DMS153 treated with DMSO at 0.1 percent for 48 hours (cell line): ENCODE results near the gene CYP2B6.
"Not testable (repeated sequence)": the region's sequence is repeated elsewhere in the genome, so short reads cannot be mapped to it uniquely, and the experiment has no call there.

ENCODE experiments used
- DNase-seq: peaks from one replicate; lab custom pipeline; 2025; ENCODE audit not compliant: unreplicated experiment; lab: John Stamatoyannopoulos, UW

Gene CYP2B6

DNA sequence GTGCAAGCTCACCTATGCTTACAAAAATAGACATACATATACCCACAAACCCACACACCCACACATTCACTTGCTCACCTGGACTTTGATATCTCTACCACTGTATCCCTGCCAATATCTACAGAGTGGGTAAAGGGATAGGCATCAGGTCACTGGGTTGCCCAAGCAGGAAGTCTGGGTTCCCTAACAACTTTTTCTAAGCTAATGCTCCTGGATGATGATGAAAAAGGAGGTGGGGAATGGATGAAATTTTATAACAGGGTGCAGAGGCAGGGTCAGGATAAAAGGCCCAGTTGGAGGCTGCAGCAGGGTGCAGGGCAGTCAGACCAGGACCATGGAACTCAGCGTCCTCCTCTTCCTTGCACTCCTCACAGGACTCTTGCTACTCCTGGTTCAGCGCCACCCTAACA lies at the start of gene CYP2B6:
TSS of gene CYP2B6 (plus strand) at position 311 of the 410 bp plus-strand sequence. CDS start at position 335, 24 bp downstream.
- DNase-seq: no peak

DNA sequence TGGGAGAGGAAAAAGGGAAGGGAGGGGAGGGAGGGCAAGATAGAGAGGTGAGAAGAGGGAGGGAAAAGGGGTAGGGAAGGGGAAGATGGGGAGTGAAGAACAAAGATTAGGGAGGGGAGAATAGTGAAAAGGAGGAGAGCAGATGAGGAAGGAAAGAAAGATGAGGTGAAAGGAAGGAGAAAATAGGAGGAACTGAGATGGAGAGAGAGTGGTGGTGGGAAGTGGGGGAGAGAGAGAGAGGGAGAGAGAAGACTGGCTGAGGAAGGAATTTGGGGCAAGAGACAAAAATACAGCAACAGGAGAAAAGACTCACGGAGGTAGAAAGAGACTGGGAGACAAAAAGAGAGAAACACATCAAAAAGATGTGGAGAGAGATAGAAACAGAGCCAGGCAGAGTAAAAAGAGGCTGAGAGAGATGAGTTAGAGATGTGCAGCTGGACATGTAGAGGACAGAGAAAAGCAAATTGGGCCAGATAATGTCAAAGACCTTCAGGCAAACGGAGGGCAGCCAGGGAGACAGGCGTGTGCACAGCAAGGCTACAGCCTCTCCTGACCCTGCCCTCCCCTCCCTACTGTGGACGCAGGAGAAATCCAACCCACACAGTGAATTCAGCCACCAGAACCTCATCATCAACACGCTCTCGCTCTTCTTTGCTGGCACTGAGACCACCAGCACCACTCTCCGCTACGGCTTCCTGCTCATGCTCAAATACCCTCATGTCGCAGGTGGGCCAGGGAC lies 49.4 kb upstream of the CYP2B6 start:
- DNase-seq: no peak

DNA sequence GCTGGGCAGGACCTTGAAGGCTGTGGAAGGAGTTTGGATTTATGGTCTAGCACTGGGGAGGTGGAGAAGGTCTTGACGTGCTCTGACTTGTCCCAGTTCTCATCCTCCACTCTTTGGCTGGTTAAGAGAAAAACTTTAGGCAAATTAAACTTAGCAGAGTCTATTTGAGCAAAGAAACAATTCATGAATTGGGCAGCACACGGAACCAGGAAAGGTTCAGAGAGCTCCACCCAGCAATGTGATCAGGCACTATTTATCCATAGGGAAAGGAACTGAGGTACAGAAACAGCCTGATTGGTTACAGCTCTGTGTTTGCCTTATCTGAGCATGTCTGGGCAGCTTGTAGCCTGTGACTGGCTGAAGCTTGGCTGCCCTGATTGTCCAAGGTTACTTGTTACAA lies 45.4 kb upstream of the CYP2B6 start:
- no peak for DNase-seq

DNA sequence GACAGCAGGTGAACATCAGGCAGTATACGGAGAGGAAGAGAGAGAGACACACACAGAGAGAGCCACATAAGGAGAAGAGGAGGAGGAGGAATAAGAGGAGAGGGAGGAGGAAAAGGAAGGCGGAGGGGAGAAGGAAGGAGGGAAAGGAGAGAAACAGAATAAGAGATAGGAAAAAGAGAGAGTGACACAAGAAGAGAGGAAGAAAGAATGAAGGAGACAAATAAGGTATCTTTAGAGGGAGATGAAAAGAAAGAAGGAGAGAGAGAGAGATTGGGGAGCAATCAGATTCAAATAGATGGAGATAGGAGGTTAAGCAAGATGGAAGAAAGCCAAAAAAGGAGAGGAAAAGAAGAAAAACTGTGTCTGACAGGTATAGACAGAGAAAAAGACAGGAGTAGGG lies 44.0 kb upstream of the CYP2B6 start:
- no peak for DNase-seq

DNA sequence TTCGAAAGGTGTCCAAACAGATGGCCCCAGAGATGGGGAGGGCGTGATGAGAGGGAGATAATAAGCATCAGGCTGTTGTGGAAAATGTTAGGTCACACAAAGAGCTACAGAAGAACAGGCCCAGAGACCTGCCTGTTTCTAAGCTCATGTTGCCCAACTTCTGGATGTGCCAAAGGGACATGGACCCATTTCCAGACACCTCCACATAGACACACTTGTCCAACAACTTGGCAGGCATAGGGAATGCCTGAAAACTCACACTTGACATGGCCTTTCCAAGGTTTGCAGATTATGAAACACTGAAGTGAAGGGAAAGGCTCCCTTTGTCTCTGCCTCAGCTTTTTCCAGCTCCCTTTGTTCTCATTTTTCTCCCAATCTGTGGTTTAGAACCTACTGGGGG lies 43.5 kb upstream of the CYP2B6 start:
- DNase-seq: no peak

DNA sequence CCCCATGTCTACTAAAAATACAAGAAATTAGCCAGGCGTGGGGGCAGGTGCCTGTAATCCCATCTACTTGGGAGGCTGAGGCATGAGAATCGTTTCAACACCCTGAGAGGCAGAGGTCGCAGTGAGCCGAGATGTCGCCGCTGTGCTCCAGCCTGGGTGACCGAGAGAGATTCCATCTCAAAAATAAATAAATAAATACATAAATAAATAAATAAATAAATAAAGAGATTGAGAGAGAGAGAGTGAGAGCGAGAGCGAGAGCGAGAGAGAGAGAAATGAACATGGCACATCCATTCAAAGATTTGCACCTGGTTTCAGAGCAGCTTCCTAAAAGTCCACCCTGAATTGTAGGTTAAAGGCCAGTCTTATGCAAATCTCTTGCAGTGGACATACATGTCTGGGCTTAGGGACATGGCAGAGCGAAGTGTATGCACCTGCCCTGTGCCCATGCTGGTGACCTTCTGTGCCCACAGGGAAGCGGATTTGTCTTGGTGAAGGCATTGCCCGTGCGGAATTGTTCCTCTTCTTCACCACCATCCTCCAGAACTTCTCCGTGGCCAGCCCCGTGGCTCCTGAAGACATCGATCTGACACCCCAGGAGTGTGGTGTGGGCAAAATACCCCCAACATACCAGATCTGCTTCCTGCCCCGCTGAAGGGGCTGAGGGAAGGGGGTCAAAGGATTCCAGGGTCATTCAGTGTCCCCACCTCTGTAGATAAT lies 42.3 kb upstream of the CYP2B6 start:
- DNase-seq: no peak

DNA sequence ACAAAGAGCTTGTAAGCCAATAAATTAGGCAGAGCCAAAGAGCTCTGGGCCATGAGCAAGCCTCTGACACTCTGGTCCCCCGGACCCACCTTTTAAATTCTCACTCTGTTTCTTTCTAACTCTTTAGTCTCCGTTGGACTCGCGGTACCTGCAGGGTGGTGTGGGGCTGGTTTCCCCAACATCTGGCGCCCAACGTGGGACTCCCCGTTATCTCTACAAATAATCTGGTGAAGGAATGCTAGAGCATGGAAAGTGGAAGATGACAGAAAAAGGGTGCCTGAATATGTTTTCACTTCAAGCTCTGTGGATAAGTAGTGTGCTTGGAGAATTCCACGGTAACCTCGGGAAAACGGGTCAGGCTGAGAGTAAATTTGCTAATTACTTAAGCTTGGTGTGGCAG lies 36.5 kb upstream of the CYP2B6 start:
- DNase-seq: no peak

DNA sequence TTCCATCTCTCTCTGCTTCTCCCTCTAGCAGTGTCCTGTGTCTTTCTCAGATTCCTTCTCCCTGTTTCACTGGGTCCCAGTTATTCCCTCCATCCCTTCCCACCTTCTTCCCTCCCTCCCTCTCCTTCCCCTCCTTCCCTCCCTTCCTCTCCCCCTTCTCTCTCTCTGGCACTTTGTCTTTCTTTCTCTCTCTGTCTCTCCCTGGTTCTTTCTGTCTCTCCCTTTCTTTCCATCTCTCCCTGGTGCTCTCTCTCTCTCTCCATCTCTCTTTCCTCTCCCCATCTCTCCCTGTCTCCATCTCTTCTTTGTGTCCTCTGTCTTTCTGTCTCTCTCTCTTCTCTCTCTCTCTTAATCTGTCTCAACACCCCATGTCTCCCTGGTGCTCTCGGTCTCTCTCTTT lies 31.7 kb upstream of the CYP2B6 start:
- DNase-seq: no peak

DNA sequence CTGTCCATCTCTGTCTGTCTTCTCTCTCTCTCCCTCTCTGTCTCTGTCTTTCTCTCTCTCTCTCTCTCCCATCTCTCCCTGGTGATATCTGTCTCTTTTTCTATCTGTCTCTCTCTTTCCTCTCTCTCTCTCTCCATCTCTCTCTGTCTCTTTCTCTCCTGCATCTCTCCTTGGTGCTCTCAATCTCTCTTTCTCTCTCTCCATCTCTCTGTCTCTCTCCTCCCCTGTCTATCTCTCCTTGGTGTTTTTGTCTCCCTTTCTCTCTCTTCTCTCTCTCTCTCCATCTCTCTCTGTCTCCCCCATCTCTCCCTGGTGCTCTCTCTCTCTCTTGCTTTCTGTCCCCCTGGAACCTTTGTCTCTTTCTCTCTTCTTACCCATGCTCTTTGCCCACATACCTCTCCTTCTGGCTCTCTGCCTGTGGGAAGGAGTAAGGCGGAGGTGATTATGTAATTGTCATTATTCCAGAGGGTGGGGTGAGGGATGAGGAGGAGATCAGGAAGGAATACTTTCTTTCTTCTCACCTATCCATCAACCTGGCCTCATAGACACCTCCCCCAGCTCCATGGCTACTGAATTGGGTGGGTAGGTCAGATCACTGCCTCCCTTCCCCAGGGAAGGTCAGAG lies 30.9 kb upstream of the CYP2B6 start:
- DNase-seq: no peak

DNA sequence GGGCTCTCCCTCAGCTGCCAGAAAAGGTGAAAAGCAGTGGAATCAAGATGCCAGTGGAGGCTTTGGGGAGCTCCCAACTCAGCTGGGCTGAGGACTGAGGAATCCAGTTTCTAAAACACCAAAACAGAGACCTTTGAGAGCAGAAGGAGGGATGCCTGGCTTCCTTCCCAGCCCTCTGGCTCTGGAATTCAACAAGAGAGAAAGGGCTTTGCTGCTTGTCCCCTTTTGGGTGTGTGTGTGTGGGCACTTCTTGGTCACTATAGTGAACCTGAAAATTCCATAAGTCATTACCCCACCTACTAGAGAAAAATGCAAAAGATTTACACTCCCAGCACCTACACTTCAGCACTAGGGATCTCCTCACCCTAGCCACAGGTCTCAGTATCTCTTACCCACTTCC lies 30.3 kb upstream of the CYP2B6 start:
- no peak for DNase-seq

DNA sequence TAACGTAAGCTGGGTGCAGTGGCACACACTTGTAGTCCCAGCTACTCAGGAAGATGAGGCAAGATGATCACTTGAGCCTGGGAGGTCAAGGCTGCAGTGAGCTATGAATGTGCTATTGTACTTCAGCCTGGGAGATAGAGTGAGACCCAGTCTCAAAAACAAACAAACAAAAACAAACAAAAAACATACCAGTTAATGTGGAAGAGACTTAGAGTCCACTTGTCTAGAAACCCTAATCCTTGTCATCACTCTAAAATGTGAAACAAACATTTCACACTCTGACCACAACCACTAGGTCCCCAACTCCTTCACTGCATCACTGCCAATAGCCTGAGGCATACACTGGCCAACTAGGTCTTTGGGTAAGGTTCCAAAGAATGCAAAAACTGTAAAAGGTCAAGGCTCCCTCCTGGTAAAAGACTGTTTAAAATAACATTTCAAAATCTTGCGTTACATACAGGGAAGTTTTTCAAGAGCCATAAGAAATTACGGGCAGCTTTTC lies 28.6 kb upstream of the CYP2B6 start:
- no peak for DNase-seq

DNA sequence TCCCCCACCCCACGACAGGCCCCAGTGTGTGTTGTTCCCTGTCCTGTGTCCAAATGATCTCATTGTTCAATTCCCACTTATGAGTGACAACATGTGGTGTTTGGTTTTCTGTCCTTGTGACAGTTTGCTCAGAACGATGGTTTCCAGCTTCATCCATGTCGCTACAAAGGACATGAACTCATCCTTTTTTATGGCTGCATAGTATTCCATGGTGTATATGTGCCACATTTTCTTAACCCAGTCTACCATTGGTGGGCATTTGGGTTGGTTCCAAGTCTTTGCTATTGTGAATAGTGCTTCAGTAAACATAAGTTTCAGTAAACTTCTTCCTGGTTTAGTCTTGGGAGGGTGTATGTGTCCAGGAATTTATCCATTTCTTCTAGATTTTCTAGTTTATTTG lies 26.7 kb upstream of the CYP2B6 start:
- DNase-seq: not testable (repeated sequence)

DNA sequence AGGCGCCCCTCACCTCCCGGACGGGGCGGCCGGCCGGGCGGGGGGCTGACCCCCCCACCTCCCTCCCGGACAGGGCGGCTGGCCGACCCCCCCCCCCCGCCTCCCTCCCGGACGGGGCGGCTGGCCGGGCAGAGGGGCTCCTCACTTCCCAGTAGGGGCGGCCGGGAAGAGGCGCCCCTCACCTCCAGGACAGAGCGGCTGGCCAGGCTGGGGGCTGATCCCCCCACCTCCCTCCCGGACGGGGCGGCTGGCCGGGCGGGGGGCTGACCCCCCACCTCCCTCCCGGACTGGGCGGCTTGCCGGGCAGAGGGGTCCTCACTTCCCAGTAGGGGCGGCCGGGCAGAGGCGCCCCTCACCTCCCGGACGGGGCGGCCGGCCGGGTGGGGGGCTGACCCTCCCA lies 25.7 kb upstream of the CYP2B6 start:
- not testable (repeated sequence) for DNase-seq

DNA sequence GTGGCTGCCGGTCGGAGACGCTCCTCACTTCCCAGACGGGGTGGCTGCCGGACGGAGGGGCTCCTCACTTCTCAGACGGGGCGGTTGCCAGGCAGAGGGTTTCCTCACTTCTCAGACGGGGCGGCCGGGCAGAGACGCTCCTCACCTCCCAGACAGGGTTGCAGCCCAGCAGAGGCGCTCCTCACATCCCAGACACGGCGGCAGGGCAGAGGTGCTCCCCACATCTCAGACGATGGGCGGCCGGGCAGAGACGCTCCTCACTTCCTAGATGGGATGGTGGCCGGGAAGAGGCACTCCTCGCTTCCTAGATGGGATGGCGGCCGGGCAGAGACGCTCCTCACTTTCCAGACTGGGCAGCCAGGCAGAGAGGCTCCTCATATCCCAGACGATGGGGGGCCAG lies 24.5 kb upstream of the CYP2B6 start:
- DNase-seq: not testable (repeated sequence)

DNA sequence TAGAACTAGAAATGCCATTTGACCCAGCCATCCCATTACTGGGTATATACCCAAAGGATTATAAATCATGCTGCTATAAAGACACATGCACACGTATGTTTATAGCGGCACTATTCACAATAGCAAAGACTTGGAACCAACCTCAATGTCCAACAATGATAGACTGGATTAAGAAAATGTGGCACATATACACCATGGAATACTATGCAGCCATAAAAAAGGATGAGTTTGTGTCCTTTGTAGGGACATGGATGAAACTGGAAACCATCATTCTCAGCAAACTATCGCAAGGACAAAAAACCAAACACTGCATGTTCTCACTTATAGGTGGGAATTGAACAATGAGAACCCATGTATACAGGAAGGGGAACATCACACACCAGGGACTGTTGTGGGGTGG lies 23.0 kb upstream of the CYP2B6 start:
- not testable (repeated sequence) for DNase-seq

DNA sequence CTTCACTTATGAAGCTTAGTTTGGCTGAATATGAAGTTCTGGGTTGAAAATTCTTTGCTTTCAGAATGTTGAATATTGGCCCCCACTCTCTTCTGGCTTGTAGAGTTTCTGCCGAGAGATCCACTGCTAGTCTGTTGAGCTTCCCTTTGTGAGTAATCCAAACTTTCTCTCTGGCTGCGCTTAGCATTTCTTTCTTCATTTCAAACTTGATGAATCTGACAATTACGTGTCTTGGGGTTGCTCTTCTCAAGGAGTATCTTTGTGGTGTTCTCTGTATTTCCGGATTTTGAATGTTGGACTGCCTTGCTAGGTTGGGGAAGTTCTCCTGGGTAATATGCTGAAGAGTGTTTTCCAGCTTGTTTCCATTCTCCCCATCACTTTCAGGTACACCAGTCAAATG lies 21.4 kb upstream of the CYP2B6 start:
- not testable (repeated sequence) for DNase-seq

DNA sequence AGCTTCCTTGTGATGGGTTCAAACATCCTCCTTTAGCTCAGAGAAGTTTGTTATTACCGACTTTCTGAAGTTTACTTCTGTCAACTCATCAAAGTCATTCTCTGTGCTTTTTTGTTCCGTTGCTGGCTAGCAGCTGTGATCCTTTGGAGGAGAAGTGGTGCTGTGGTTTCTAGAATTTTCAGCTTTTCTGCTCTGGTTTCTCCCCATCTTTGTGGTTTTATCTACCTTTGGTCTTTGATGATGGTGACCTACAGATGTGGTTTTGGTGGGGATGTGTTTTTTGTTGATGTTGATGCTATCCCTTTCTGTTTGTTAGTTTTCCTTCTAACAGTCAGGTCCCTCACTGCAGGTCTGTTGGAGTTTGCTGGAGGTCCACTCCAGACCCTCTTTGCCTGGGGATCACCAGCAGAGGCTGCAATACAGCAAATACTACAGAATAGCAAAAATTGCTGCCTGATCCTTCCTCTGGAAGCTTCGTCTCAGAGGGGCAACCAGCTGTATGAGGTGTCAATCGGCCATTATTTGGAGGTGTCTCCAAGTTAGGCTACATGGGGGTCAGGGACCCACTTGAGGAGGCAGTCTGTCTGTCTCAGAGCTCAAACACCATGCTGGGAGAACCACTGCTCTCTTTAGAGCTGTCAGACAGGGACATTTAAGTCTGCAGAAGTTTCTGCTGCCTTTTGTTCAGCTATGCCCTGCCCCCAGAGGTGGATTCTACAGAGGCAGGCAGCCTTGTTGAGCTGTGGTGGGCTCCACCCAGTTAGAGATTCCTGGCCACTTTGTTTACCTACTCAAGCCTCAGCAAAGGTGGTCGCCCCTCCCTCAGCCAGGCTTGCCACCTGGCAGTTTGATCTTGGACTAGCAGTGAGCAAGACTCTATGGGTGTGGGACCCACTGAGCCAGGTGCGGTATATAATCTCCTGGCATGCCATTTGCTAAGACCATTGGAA lies 20.4 kb upstream of the CYP2B6 start:
- not testable (repeated sequence) for DNase-seq

DNA sequence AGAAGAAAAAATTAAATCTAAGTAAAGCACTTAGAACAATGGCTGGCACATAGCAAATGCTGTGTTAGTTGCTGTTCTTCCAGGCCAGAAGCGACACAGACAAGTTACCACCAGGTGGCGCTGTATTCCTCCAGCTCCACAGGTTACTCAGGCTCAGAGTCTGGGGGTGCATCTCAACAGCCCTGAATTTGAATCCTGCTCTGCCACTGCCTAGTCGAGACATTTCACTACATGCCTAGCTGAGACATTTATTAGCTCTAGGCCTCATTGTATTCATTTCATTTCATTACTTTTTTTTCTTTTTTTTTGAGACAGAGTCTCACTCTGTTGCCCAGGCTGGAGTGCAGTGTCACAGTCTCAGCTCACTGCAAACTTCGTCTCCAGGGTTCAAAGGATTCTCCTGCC lies 16.4 kb upstream of the CYP2B6 start:
- no peak for DNase-seq

DNA sequence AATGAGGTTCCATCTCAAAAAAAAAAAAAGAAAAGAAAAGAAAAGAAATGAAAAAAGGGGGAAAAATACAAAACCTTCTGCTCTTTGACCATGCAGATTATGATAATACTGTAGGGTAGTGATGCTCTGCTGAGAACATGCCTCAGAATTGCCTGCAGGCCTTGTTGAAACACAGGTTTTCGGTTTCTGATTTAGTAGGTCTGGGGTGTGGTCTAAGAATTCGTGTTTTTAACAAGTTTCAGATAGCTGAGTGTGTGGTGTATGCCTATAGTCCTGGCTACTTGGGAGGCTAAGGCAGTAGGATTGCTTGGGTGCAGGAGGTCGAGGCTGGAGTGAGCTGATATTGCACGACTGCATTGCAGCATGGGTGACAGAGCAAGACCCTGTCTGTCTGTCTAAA lies 14.9 kb upstream of the CYP2B6 start:
- no peak for DNase-seq

DNA sequence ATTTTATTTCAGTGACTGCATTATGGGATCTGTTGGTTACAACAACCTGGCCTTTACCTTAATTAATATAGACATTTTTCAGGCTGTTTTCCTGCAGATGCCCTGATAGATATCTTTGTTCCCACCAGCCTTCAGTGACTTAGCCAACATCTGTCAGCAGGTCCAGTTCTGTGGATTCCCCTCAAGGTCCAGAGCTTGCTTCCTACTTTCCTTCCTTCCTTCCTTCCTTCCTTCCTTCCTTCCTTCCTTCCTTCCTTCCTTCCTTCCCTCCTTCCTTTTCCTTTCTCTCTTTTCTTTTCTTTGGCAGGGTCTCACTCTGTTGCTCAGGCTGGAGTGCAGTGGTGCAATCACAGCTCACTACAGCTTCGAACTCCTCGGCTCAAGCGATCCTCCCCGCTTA lies 14.4 kb upstream of the CYP2B6 start:
- no peak for DNase-seq

DNA sequence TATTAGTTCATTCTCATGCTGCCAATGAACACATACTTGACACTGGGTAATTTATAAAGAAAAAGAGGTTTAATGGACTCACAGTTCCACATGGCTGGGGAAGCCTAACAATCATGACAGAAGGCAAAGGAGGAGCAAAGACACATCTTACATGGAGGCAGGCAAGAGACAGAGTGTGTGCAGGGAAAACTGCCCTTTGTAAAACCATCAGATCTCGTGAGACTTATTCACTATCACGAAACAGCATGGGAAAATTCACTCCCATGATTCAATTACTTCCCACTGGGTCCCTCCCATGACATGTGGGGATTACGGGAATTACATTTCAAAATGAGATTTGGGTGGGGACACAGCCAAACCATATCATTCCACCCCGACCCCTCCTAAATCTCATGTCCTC lies 11.3 kb upstream of the CYP2B6 start:
- DNase-seq: not testable (repeated sequence)
